Stomach smooth muscle (tissue), 2 donors: Measurements from ENCODE around the gene RFESD.

ENCODE experiments used
- H3K27ac ChIP-seq: one replicate; pipeline ENCODE4 v1.7.0; 2013; ENCODE audit warnings: mild to moderate bottlenecking, low read length, inconsistent platforms
- H3K27me3 ChIP-seq, 2 donors: one replicate each; pipeline ENCODE4 v1.7.0; 2013; ENCODE audit warnings: low read length in 2 of 2; ENCODE audit not compliant: insufficient read depth in 2 of 2, control insufficient read depth in 1 of 2
- H3K36me3 ChIP-seq, 2 donors: one replicate each; pipeline ENCODE4 v1.7.0; 2013; ENCODE audit warnings: low read length in 2 of 2; ENCODE audit not compliant: control insufficient read depth in 2 of 2, insufficient read depth in 2 of 2
- H3K4me1 ChIP-seq: one replicate; pipeline ENCODE4 v1.7.0; 2013; ENCODE audit warnings: low read length; ENCODE audit not compliant: control insufficient read depth, insufficient read depth
- H3K4me3 ChIP-seq, 2 donors: one replicate each; pipeline ENCODE4 v1.7.0; 2013; ENCODE audit warnings: low read length in 2 of 2
- H3K9ac ChIP-seq, 2 donors: one replicate each; pipeline ENCODE4 v1.7.0; 2013; ENCODE audit warnings: low read length in 2 of 2, mild to moderate bottlenecking in 1 of 2
- H3K9me3 ChIP-seq, 2 donors: one replicate each; pipeline ENCODE4 v1.7.0; 2013; ENCODE audit warnings: low read length in 2 of 2; ENCODE audit not compliant: control insufficient read depth in 2 of 2
- donor health status: healthy.
- donor health status: Pancreatic carcinoma.

The RFESD gene

DNA sequence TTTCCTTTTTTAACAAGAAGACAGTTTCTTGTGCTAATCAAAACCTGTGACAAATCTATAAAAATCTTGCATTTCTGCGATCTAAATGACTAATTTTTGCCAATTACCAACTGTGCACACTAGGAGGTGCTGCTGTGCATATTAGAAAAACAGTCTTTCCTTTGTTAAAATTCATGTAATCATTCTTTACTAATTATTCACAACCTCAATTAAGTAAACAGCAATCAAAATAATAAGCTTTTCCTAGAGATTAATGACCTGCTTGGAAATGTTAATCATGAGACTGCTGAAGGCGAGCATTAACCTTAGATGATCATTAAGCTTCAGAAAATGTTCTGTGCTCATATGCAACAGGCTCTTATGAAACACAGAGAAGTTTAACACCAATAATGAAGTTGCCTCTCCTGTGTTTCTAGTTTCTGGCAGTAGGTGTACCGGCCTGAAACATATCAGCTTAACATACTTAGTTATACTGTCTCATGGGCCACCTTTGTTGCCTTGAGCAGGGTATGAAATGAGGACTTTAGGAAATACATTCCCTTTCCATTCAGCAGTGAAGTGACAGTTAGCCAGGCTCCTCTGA lies 17.7 kb downstream of the RFESD start:
- Histone ChIP-seq H3K36me3 (no peaks in the 10 kb centered on the region), H3K4me1 (peaks cover 7% of the 10 kb centered on the region), H3K4me3 (no peak overlapping the region), H3K9ac (no peak overlapping the region), H3K27me3 (no peaks in the 10 kb centered on the region), H3K9me3 (no peaks in the 10 kb centered on the region), H3K27ac (no peak overlapping the region)

GRCh38 chr5:95667061-95667618 lies 20.6 kb downstream of the RFESD start:
- H3K27ac ChIP-seq, result no peak overlapping the region
- H3K27me3 ChIP-seq, result no peaks in the 10 kb centered on the region
- peaks cover 16% of the 10 kb centered on the region for H3K4me1 ChIP-seq
- no peaks in the 10 kb centered on the region for H3K36me3 ChIP-seq
- H3K4me3 ChIP-seq, result no peak overlapping the region
- H3K9ac ChIP-seq, result no peak overlapping the region
- no peaks in the 10 kb centered on the region for H3K9me3 ChIP-seq

GRCh38 chr5:95667678-95668077 lies 21.1 kb downstream of the RFESD start:
- Histone ChIP-seq H3K4me1 (peaks cover 16% of the 10 kb centered on the region), H3K27me3 (no peaks in the 10 kb centered on the region), H3K4me3 (no peak overlapping the region), H3K27ac (no peak overlapping the region), H3K9ac (no peak overlapping the region), H3K36me3 (no peaks in the 10 kb centered on the region), H3K9me3 (no peaks in the 10 kb centered on the region)

DNA sequence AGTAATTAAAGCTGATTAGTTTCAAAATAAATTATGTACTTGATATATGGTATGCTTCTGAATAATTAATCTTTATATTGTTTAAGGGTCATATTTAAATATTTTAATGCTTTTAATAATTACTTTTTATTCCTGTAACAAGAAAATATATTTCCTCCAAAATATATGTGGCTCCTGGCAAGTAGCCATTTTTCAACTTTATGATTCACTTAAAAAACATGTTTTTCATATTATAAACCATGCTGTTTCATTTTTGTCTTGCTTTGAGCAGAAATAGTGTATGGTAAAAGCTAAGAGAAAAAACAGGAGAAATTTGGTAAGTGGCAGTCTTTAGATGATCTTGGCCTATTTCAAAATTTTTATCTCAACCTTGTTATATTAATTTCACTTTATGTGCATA lies 21.6 kb downstream of the RFESD start:
- no peaks in the 10 kb centered on the region for H3K9me3 ChIP-seq

GRCh38 chr5:95668728-95669127 lies 22.2 kb downstream of the RFESD start:
- Histone ChIP-seq H3K4me1 (peaks cover 16% of the 10 kb centered on the region), H3K9ac (no peak overlapping the region), H3K27ac (peak overlapping the region; percentile 74), H3K27me3 (no peaks in the 10 kb centered on the region), H3K36me3 (no peaks in the 10 kb centered on the region), H3K9me3 (no peaks in the 10 kb centered on the region), H3K4me3 (no peak overlapping the region)

More for the DNA sequence above, 21.6 kb downstream of the RFESD start:
- Histone ChIP-seq H3K9ac (no peak overlapping the region), H3K4me3 (no peak overlapping the region), H3K4me1 (peaks cover 16% of the 10 kb centered on the region), H3K27ac (no peak overlapping the region), H3K27me3 (no peaks in the 10 kb centered on the region), H3K36me3 (no peaks in the 10 kb centered on the region)

GRCh38 chr5:95669540-95669939 lies 23.0 kb downstream of the RFESD start:
- no peak overlapping the region for H3K4me3 ChIP-seq
- H3K27ac ChIP-seq, result peak overlapping the region; percentile 74
- no peaks in the 10 kb centered on the region for H3K36me3 ChIP-seq
- H3K27me3 ChIP-seq, result no peaks in the 10 kb centered on the region
- H3K9me3 ChIP-seq, result no peaks in the 10 kb centered on the region
- peaks cover 16% of the 10 kb centered on the region for H3K4me1 ChIP-seq
- H3K9ac ChIP-seq, result no peak overlapping the region

GRCh38 chr5:95669985-95670384 lies 23.4 kb downstream of the RFESD start:
- Histone ChIP-seq H3K4me3 (peak overlapping the region in 1 of 2 donors; percentile 6), H3K27ac (peak overlapping the region; percentile 74), H3K4me1 (peaks cover 16% of the 10 kb centered on the region), H3K9me3 (no peaks in the 10 kb centered on the region), H3K36me3 (no peaks in the 10 kb centered on the region), H3K27me3 (no peaks in the 10 kb centered on the region), H3K9ac (no peak overlapping the region)

- no peaks in the 10 kb centered on the region for H3K9me3 ChIP-seq
- H3K4me3 ChIP-seq, result no peak overlapping the region
- no peaks in the 10 kb centered on the region for H3K36me3 ChIP-seq
- no peak overlapping the region for H3K27ac ChIP-seq
- H3K4me1 ChIP-seq, result peaks cover 16% of the 10 kb centered on the region
- H3K9ac ChIP-seq, result no peak overlapping the region
- no peaks in the 10 kb centered on the region for H3K27me3 ChIP-seq
Observed at GRCh38 chr5:95670568-95670967, 24.0 kb downstream of the RFESD start.

DNA sequence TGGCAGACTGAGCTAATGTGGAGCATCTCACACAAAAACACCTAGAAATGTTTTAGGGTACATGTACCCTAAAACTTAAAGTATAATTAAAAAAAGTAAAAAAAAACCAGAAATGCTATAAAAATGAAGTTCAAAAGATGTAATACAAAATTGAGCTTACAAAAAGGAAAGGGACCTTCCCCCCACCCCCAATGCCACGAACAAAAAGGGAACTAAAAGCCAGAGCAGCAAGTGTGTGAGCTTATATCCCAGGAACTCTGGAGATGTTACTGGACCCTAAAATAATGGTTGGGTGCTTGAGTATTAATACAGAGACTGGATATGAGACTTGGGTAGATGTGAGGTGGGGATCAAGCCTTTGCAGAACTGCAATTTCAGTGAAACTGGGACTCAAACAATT lies 25.2 kb downstream of the RFESD start:
- no peaks in the 10 kb centered on the region for H3K9me3 ChIP-seq
- no peaks in the 10 kb centered on the region for H3K36me3 ChIP-seq
- peaks cover 16% of the 10 kb centered on the region for H3K4me1 ChIP-seq
- no peak overlapping the region for H3K27ac ChIP-seq
- no peaks in the 10 kb centered on the region for H3K27me3 ChIP-seq
- no peak overlapping the region for H3K9ac ChIP-seq
- H3K4me3 ChIP-seq, result no peak overlapping the region

GRCh38 chr5:95672641-95673040 lies 26.1 kb downstream of the RFESD start:
- no peaks in the 10 kb centered on the region for H3K27me3 ChIP-seq
- no peak overlapping the region for H3K27ac ChIP-seq
- no peak overlapping the region for H3K4me3 ChIP-seq
- H3K9me3 ChIP-seq, result no peaks in the 10 kb centered on the region
- H3K4me1 ChIP-seq, result peaks cover 16% of the 10 kb centered on the region
- H3K36me3 ChIP-seq, result no peaks in the 10 kb centered on the region
- no peak overlapping the region for H3K9ac ChIP-seq

DNA sequence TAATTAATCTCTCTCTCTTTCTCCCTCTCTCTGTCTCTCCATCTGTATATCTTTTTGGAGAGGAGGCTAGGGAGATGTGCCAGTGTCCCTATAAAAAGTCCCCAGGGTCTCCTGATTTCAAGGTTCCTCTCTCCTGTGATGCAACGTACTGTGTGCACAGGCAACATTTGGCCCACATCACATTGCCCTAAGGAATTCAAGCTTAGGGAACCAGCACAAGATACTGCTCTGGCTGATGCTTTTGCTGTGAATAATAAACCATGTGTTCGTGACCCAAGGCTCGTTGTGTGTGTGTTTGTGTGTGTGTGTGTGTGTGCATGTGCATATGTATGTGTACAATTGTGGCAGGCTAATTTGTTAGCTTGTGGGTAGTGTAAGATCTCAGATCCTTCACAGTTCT lies 26.5 kb downstream of the RFESD start:
- H3K27ac ChIP-seq, result no peak overlapping the region
- H3K9me3 ChIP-seq, result no peaks in the 10 kb centered on the region
- no peaks in the 10 kb centered on the region for H3K27me3 ChIP-seq
- H3K9ac ChIP-seq, result no peak overlapping the region
- peaks cover 16% of the 10 kb centered on the region for H3K4me1 ChIP-seq
- H3K4me3 ChIP-seq, result no peak overlapping the region
- no peaks in the 10 kb centered on the region for H3K36me3 ChIP-seq
